OCI-LY1 (cell line): ENCODE results near the gene PAX8.

Experiments used
- H2AFZ ChIP-seq: fragments of 200-600 bp; sonication (generic), shearing (Covaris generic); 2 replicates; pipeline ENCODE4 v1.6.0; 2014; ENCODE audit warnings: antibody characterized with exemption, mild to moderate bottlenecking, low read length
- H3F3A ChIP-seq: fragments of 200-600 bp; sonication (generic), shearing (Covaris generic); 2 replicates; pipeline ENCODE4 v1.6.0; 2014; ENCODE audit warnings: mild to moderate bottlenecking, antibody characterized with exemption, low read length, moderate library complexity; ENCODE audit not compliant: insufficient read depth
- H3K27ac ChIP-seq: fragments of 200-600 bp; sonication (generic); 2 replicates; pipeline ENCODE4 v1.5.1; 2014; ENCODE audit warnings: low read length, mixed run types, mild to moderate bottlenecking, low read depth; ENCODE audit not compliant: poor library complexity, severe bottlenecking
- H3K27me3 ChIP-seq: fragments of 200-600 bp; sonication (generic); 2 replicates; pipeline ENCODE4 v1.6.0; 2014; ENCODE audit warnings: antibody characterized with exemption, mild to moderate bottlenecking, low read length, moderate library complexity; ENCODE audit not compliant: insufficient read depth
- H3K36me3 ChIP-seq: fragments of 200-600 bp; sonication (generic); 2 replicates; pipeline ENCODE4 v1.6.1; 2014; ENCODE audit warnings: mild to moderate bottlenecking, antibody characterized with exemption, low read length, moderate library complexity, mixed read lengths; ENCODE audit not compliant: insufficient read depth
- H3K4me1 ChIP-seq: fragments of 200-600 bp; sonication (generic); 2 replicates; pipeline ENCODE4 v1.5.1; 2014; ENCODE audit warnings: mild to moderate bottlenecking, low read length, moderate library complexity; ENCODE audit not compliant: insufficient read depth, severe bottlenecking
- H3K4me2 ChIP-seq: fragments of 200-600 bp; sonication (generic), shearing (Covaris generic); 2 replicates; pipeline ENCODE4 v1.6.1; 2014; ENCODE audit warnings: low read length
- H3K4me3 ChIP-seq: fragments of 200-600 bp; sonication (generic); 2 replicates; pipeline ENCODE4 v1.5.1; 2014; ENCODE audit warnings: low read length, low read depth, mild to moderate bottlenecking, mixed read lengths; ENCODE audit not compliant: poor library complexity, severe bottlenecking
- H3K79me2 ChIP-seq: fragments of 200-600 bp; shearing (Covaris generic); 2 replicates; pipeline ENCODE4 v1.6.1; 2016; ENCODE audit warnings: mixed run types, low read length, mixed read lengths; ENCODE audit not compliant: insufficient read depth
- H3K9ac ChIP-seq: fragments of 200-600 bp; sonication (generic), shearing (Covaris generic); 2 replicates; pipeline ENCODE4 v1.6.1; 2014; ENCODE audit warnings: mild to moderate bottlenecking, low read length, mixed read lengths
- H3K9me2 ChIP-seq: fragments of 200-600 bp; sonication (generic), shearing (Covaris generic); 2 replicates; pipeline ENCODE4 v1.6.1; 2014; ENCODE audit warnings: low read depth, mild to moderate bottlenecking, low read length, mixed read lengths
- H3K9me3 ChIP-seq: fragments of 200-600 bp; shearing (Covaris generic); 2 replicates; pipeline ENCODE4 v1.6.1; 2014; ENCODE audit warnings: low read length, mixed read lengths
- H4K20me1 ChIP-seq: fragments of 200-600 bp; sonication (generic), shearing (Covaris generic); 2 replicates; pipeline ENCODE4 v1.6.0; 2016; ENCODE audit warnings: mild to moderate bottlenecking, low read length; ENCODE audit not compliant: insufficient read depth
- CTCF ChIP-seq: fragments of 200-600 bp; sonication (generic), shearing (Covaris generic); IDR thresholded peaks from 2 replicates; pipeline ENCODE4 v1.5.1; 2017; ENCODE audit warnings: mild to moderate bottlenecking, antibody characterized with exemption, low read length, moderate library complexity, mixed read lengths
- EZH2 ChIP-seq: fragments of 200-600 bp; sonication (generic), shearing (Covaris generic); IDR thresholded peaks from 2 replicates; pipeline ENCODE4 v1.8.0; 2017; ENCODE audit warnings: borderline replicate concordance, mixed run types, mild to moderate bottlenecking, antibody characterized with exemption, low read length, moderate library complexity, mixed read lengths

The PAX8 gene

GRCh38 chr2:113220970-113221708, 57.6 kb downstream of the PAX8 start:
- no peak overlapping the region for H3K27ac ChIP-seq
- H4K20me1 ChIP-seq: no peaks in the 10 kb centered on the region
- no peaks in the 10 kb centered on the region for H3F3A ChIP-seq
- no peak overlapping the region for H2AFZ ChIP-seq
- H3K36me3 ChIP-seq: no peaks in the 10 kb centered on the region
- H3K4me3 ChIP-seq: no peak overlapping the region
- TF ChIP-seq EZH2: no peak
- H3K4me1 ChIP-seq: no peaks in the 10 kb centered on the region
- no peaks in the 10 kb centered on the region for H3K79me2 ChIP-seq
- no peak overlapping the region for H3K9ac ChIP-seq
- no peak overlapping the region for H3K4me2 ChIP-seq
- no peaks in the 10 kb centered on the region for H3K27me3 ChIP-seq
- no peaks in the 10 kb centered on the region for H3K9me3 ChIP-seq
- no peaks in the 10 kb centered on the region for H3K9me2 ChIP-seq

- Histone ChIP-seq H4K20me1 (no peaks in the 10 kb centered on the region), H3K9me2 (no peaks in the 10 kb centered on the region), H3F3A (no peaks in the 10 kb centered on the region), H3K4me3 (no peak overlapping the region), H3K79me2 (no peaks in the 10 kb centered on the region), H3K36me3 (no peaks in the 10 kb centered on the region), H3K27me3 (no peaks in the 10 kb centered on the region), H3K4me1 (no peaks in the 10 kb centered on the region), H2AFZ (no peak overlapping the region), H3K9ac (no peak overlapping the region), H3K9me3 (no peaks in the 10 kb centered on the region), H3K4me2 (no peak overlapping the region), H3K27ac (no peak overlapping the region)
- TF ChIP-seq CTCF (no peak), EZH2 (no peak)
These were observed 58.7 kb downstream of the PAX8 start for GRCh38 chr2:113219889-113220641.

- no peaks in the 10 kb centered on the region for H4K20me1 ChIP-seq
- no peaks in the 10 kb centered on the region for H3K79me2 ChIP-seq
- H3F3A ChIP-seq: no peaks in the 10 kb centered on the region
- H3K4me1 ChIP-seq: no peaks in the 10 kb centered on the region
- H3K9me3 ChIP-seq: no peaks in the 10 kb centered on the region
- H2AFZ ChIP-seq: no peak overlapping the region
- H3K9me2 ChIP-seq: no peaks in the 10 kb centered on the region
- no peaks in the 10 kb centered on the region for H3K36me3 ChIP-seq
- H3K4me2 ChIP-seq: no peak overlapping the region
- no peak overlapping the region for H3K4me3 ChIP-seq
- H3K9ac ChIP-seq: no peak overlapping the region
- TF ChIP-seq EZH2 (no peak), CTCF (no peak)
- H3K27ac ChIP-seq: no peak overlapping the region
- H3K27me3 ChIP-seq: no peaks in the 10 kb centered on the region
These were observed 59.2 kb downstream of the PAX8 start for GRCh38 chr2:113219525-113219888.

GRCh38 chr2:113219092-113219441, 59.7 kb downstream of the PAX8 start:
- TF ChIP-seq CTCF: no peak
- TF ChIP-seq EZH2: no peak
- Histone ChIP-seq H3F3A (no peaks in the 10 kb centered on the region), H2AFZ (no peak overlapping the region), H3K9ac (no peak overlapping the region), H4K20me1 (no peaks in the 10 kb centered on the region), H3K27ac (no peak overlapping the region), H3K4me3 (no peak overlapping the region), H3K4me2 (no peak overlapping the region), H3K27me3 (no peaks in the 10 kb centered on the region), H3K79me2 (no peaks in the 10 kb centered on the region), H3K9me2 (no peaks in the 10 kb centered on the region), H3K36me3 (no peaks in the 10 kb centered on the region), H3K4me1 (no peaks in the 10 kb centered on the region), H3K9me3 (no peaks in the 10 kb centered on the region)
